KOPT-K1 (cell line): ENCODE measurements around the gene BTG4.

Experiments
- H3K27ac ChIP-seq: fragments of 200-600 bp; sonication (generic); 2 replicates; pipeline ENCODE4 v1.5.1; 2016; ENCODE audit warnings: antibody characterized with exemption, mild to moderate bottlenecking, low read depth, low read length; ENCODE audit not compliant: poor library complexity, severe bottlenecking
- H3K36me3 ChIP-seq: fragments of 200-600 bp; sonication (generic); 2 replicates; pipeline ENCODE4 v1.5.1; 2017; ENCODE audit warnings: antibody characterized with exemption, mild to moderate bottlenecking, low read length, moderate library complexity; ENCODE audit not compliant: insufficient read depth
- H3K9me3 ChIP-seq: fragments of 200-600 bp; sonication (generic); 2 replicates; pipeline ENCODE4 v1.5.1; 2017; ENCODE audit warnings: antibody characterized with exemption, low read length, mild to moderate bottlenecking; ENCODE audit not compliant: insufficient read depth, poor library complexity, severe bottlenecking

Gene BTG4

DNA sequence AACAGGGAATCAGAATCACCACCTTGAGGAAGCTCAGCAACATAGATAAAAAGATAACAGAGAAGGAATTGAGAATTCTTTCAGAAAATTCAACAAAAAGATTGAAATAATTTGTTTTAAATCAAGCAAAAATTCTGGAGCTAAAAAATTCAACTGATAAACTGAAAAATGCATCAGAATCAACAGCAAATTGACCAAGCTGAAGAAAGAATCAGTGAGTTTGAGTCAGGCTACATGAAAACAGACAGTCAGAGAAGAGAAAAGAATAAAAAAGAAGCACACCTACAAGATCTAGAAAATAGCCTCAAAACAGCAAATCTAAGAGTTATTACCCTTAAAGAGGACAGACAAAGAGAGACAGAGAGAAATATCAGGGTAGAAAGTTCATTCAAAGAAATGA, 28.8 kb downstream of the BTG4 start:
- H3K9me3 ChIP-seq: peaks cover 17% of the 10 kb centered on the region
- H3K36me3 ChIP-seq: no peaks in the 10 kb centered on the region
- no peak overlapping the region for H3K27ac ChIP-seq

DNA sequence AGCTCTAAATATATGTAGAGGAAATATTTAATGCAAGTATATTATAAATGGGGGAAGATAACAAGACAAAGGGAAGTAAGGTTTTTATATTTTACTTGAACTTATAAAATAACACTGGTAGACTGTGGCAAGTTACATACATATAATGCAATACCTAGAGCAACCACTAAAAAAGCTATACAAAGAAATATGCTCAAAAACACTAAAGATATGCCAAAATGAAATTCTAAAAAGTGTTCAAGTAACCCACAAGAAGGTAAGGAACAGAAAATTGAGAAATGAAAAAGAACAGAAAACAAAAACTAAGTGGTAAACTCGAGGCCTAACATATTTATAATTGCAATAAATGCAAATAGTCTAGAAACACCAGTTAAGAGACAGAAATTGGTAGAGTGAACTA, 32.5 kb downstream of the BTG4 start:
- Histone ChIP-seq H3K9me3 (peaks cover 18% of the 10 kb centered on the region), H3K27ac (no peak overlapping the region), H3K36me3 (no peaks in the 10 kb centered on the region)

DNA sequence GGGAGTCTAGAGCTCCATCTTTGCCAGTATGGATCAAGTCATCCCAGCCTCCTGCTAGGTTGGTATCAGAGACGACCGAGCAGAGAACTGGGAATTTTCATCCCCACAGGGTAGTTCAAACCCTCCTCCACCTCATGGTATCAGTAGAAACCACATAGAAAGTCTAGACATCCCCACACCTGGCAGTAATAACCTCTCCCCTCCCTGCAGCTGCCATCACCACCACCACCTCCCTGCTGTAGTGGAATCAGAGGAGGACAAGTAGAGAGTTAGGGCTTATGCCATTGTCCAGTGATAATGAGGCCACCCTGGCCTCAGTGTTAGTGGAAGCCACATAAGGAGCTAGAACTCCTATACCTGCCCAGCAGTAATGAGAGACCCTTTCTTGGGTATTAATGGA, 34.3 kb downstream of the BTG4 start:
- H3K36me3 ChIP-seq: no peaks in the 10 kb centered on the region
- peaks cover 15% of the 10 kb centered on the region for H3K9me3 ChIP-seq

DNA sequence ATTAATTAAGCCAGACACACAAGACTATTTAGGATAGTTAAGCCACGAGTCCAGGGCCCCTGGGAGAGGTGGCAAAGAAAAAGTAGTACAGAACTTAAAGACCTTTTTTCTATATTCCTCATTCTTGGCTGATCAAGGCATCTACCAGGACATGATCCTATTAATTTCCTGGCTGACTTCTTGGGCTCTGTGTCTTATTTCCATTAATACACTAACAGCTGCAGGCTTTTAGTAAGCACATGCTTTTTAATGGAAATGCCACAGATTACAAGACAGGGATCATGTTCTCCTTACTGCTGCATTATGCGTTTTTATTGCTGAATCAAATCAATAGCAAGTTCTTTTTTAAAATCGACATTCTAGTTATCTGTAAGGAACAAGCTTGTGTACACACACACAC, 35.2 kb downstream of the BTG4 start:
- Histone ChIP-seq H3K36me3 (no peaks in the 10 kb centered on the region), H3K27ac (no peak overlapping the region), H3K9me3 (peaks cover 12% of the 10 kb centered on the region)

More for the DNA sequence above, 34.3 kb downstream of the BTG4 start:
- H3K27ac ChIP-seq: no peak overlapping the region

DNA sequence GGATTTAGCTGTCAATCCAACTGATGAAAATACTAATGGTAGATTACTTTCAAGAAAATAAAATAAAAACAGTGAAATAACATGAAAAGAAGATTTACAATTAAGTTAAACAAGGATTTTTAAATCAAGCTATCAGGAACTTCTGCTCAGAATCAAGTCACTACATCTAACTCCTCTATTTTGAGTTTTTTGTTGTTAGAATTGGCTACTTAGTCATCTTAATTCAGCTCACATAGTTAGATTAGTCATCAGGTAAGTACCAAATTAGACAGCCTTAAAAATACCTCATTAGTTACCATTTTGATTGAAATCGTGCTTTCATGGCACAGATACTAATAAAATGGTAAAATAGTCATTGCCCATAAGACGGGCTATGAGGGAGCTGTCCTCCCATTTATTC, 35.8 kb downstream of the BTG4 start:
- Histone ChIP-seq H3K36me3 (no peaks in the 10 kb centered on the region), H3K27ac (no peak overlapping the region), H3K9me3 (peaks cover 12% of the 10 kb centered on the region)

GRCh38 chr11:111474432-111474831, 37.8 kb downstream of the BTG4 start:
- Histone ChIP-seq H3K9me3 (peaks cover 12% of the 10 kb centered on the region), H3K36me3 (no peaks in the 10 kb centered on the region), H3K27ac (no peak overlapping the region)

DNA sequence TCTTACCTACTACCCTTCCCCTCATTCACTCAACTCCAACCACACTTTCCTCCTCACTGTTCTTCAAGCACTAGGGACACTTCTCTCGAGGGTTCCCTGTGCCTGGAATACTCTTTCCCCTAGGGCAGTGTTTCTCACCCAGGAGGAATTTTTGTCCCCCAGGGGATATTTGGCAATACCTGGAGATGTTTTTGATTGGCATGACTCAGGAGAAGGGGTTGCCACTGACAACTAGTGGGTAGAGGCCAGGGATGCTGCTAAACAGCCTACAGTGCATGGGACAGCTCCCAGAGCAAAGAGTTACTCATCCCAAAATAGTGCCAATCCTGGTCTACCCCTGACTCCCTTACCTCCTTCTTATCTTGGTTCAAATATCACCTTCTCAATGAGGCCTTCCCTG, 40.0 kb downstream of the BTG4 start:
- no peaks in the 10 kb centered on the region for H3K36me3 ChIP-seq
- peaks cover 12% of the 10 kb centered on the region for H3K9me3 ChIP-seq
- no peak overlapping the region for H3K27ac ChIP-seq

GRCh38 chr11:111469200-111469599, 43.0 kb downstream of the BTG4 start:
- H3K36me3 ChIP-seq: no peaks in the 10 kb centered on the region
- H3K9me3 ChIP-seq: peaks cover 2% of the 10 kb centered on the region
- H3K27ac ChIP-seq: no peak overlapping the region

DNA sequence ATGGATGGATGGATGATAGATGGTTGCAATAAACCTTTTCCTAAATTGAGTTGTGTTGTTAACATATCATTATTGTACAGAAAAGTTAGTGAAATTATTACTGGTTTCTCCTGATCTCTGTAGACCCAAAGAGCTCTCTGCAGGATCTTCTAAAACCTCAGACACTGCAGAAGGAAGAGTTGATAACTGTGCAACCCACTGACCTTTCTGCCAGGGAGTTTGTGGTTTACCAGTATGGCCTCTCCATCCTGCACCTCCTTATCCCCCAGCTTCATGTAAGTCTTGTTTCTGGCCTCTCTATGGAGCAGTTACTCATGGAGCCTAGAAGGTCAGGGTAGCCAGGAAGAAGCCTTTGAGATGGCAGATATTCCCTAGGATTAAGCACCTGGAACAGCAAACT, 45.6 kb downstream of the BTG4 start:
- no peaks in the 10 kb centered on the region for H3K36me3 ChIP-seq
- H3K27ac ChIP-seq: no peak overlapping the region
- H3K9me3 ChIP-seq: no peaks in the 10 kb centered on the region

DNA sequence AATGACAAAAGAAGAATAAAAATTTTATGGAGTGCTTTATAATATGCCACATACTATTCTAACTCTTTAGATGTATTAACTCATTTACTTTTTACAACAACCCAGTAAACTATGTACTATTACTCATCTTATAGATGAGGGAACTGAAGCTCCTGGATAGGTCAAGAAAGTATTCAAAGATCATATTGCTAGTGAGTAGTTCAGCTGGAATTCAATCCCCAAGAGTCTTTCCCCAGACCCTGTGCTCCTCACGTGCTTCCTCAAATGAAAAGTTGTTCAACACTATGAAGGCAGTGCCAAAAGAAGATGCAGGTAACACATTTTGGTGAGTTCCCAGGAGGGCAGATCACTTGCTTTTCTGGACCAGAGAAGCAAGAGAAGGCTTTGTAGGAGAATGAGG, 46.8 kb downstream of the BTG4 start:
- Histone ChIP-seq H3K27ac (no peak overlapping the region), H3K36me3 (no peaks in the 10 kb centered on the region), H3K9me3 (no peaks in the 10 kb centered on the region)

DNA sequence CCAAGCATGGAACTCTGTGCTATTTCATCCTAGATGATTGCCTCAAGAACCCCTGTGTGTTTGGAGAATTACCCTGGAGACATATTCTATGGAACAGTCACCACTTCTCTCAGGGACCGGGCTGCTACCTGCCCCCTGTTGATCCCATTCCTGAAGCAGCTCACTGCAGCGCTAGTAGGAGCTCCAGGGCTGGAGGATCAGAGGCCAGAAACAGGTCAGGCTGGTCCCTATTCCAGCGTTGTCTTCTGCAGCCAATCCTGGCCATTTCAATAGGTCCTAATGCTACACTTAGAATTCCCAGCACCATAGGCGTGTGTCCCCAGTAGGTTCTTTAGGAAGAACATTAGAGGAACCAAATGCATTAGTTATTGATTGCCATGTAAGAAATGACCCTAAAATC, 48.9 kb downstream of the BTG4 start:
- Histone ChIP-seq H3K27ac (no peak overlapping the region), H3K9me3 (no peaks in the 10 kb centered on the region), H3K36me3 (no peaks in the 10 kb centered on the region)

DNA sequence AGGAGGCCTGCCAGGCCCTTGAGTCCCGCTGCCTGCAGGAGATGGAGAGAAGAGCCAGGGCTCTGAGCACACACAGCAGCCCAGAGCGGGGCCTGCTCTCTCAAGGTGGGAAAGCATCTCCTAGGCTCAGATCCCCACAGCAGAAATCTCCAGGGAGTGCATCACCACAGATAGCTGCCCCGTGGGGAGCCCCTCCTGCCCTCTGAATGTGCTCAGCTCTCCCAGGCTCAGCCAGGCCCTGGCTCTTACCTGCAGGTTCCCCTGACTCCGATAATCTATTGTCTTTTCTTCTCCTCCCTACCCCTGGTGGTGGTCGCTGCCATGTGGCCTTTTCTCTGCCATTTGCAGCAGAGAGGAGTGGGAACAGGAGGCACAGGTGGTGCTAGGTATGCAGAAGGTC, 49.9 kb downstream of the BTG4 start:
- Histone ChIP-seq H3K36me3 (no peaks in the 10 kb centered on the region), H3K9me3 (no peaks in the 10 kb centered on the region), H3K27ac (no peak overlapping the region)

DNA sequence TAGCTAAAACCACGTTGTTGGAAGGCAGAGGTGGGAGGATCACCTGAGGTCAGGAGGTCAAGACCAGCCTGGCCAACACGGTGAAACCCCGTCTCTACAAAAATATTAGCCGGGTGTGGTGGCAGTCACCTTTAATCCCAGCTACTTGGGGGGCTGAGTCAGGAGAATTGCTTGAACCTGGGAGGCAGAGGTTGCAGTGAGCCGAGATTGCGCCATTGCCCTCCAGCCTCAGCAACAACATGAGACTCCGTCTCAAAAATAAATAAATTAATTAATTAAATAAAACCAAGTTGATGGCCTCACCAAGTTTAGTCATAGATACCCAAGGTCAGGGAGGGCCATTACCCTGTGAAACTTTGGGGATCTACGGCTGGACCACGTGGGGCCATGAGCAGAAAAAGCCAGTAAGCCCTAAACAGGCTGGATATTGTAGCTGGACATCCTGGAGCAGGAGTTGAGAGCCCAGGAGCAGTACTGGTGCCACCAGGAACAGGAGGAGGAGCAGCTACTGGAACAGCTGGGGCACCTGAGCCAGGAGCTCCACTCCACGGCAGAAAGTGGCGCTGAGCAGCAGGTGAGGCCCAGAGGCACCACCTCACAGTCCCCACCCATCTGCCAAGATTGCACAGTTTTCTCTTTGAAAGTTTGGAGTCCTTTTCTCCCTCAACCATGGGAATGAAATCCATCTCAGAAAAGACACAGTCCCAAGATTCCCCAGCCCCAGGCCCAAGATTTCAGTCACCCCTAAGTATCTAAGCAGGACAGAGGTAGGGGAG, 50.5 kb downstream of the BTG4 start:
- no peaks in the 10 kb centered on the region for H3K9me3 ChIP-seq
- no peaks in the 10 kb centered on the region for H3K36me3 ChIP-seq
- H3K27ac ChIP-seq: no peak overlapping the region

- H3K36me3 ChIP-seq: no peaks in the 10 kb centered on the region
- no peaks in the 10 kb centered on the region for H3K9me3 ChIP-seq
- no peak overlapping the region for H3K27ac ChIP-seq
Observed at GRCh38 chr11:111460856-111461255, 51.3 kb downstream of the BTG4 start.

- no peaks in the 10 kb centered on the region for H3K9me3 ChIP-seq
- H3K36me3 ChIP-seq: no peaks in the 10 kb centered on the region
- H3K27ac ChIP-seq: no peak overlapping the region
Observed at GRCh38 chr11:111460340-111460739, 51.8 kb downstream of the BTG4 start.

GRCh38 chr11:111459506-111460270, 52.5 kb downstream of the BTG4 start:
- Histone ChIP-seq H3K27ac (no peak overlapping the region), H3K36me3 (no peaks in the 10 kb centered on the region), H3K9me3 (no peaks in the 10 kb centered on the region)
